GM21381 (cell line): Measurements from ENCODE around the gene RBPMS2.

ENCODE experiments used
- ATAC-seq: cut with Tn5 transposase; IDR thresholded peaks from one replicate; pipeline ENCODE4 v1.9.1; 2021; ENCODE audit warnings: mild to moderate bottlenecking, moderate library complexity; ENCODE audit not compliant: unreplicated experiment

The RBPMS2 gene

DNA sequence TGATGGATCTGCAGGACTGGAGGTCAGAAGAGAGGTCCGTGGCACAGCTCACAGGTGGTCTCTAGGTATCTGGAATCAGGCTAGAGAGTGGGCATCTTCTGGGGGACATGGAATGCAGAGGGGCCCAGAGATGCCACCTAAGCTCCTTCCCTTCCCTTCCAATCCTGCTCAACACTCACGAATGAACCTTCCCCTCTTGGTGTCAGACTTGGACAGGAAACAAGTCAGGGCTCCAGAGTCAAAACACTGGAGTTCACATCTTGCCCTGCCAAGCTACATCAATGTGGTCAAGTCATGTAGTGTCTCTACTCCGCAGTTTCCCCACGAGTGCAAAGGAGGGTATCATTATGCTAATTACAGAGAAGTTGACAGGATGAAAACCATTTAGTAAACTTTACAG, 16.0 kb upstream of the RBPMS2 start:
- no peak for ATAC-seq

DNA sequence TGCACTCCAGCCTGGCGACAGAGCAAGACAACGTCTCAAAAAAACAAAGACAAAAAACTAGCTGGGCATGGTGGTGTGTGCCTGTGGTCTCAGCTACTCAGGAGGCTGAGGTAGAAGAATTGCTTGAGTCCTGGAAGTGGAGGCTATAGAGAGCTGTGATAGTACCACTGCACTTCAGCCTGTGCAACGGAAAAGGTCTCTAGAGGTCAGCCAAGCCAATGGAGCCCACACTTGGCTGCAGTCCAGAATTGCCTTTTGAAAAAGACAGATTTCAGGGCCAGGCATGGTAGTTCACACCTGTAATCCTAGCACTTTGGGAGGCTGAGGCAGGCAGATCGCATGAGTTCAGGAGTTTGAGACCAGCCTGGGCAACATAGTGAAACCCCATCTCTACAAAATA, 8.4 kb upstream of the RBPMS2 start:
- no peak for ATAC-seq

GRCh38 chr15:64782751-64783150, 7.4 kb upstream of the RBPMS2 start:
- ATAC-seq: no peak

DNA sequence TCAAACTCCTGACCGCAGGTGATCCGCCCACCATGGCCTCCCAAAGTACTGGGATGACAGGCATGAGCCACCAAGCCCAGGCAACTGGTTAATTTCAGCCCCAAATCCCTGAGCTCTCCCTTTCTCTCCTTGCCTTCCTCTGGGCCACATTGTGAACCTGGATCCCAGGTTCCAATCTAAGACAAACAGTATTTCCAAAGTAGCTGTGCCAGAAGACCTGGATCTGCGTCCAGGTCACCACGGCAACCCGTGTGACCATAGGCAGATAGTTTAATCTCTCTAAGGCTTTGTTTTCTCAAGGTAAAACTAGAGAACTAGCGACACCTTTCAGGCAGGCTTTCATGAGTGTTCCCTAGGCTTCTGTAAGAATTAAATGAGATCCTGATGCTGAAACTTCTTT, 5.9 kb upstream of the RBPMS2 start:
- no peak for ATAC-seq

DNA sequence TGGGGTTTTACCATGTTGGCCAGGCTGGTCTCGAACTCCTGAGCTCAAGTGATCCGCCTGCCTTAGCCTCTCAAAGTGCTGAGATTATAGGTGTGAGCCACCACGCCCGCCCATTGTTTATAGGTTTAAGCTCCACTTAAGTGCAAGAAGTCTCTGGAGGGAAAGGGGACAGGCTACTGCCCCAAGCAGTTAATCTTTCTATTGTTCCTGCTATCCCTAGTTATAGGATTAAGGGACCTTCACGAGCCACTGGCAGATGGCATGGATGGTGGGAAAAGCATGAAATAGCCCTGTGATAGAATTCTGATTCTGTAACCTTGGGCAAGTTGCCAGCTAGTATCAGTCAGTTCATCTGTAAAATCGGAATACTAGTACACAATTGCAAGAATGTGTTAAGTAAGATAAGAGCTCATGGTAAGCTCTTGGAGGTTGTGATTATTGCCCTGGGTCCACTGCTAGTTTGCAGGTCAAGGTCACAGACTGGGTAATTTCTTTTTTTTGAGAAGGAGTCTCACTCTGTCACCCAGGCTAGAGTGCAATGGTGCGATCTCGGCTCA, 5.3 kb upstream of the RBPMS2 start:
- no peak for ATAC-seq

DNA sequence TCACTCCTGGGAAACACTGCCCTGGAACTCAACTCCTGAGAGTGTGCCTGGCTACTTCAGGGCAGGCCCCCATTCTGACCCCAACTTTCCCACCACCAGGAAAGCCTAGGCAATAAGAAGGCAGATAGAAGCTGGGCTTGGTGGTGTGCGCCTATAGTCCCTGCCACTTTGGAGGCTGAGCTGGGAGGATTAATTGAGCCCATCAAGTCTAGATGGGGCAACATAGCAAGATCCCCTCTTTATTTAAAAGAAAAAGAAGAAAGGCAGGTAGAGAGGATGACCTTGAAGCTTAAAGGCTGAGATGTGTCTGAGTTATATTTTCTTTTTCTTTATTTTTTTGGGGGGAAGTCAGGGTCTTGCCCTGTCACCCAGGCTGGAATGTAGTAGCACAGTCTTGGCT, 4.2 kb upstream of the RBPMS2 start:
- no peak for ATAC-seq

DNA sequence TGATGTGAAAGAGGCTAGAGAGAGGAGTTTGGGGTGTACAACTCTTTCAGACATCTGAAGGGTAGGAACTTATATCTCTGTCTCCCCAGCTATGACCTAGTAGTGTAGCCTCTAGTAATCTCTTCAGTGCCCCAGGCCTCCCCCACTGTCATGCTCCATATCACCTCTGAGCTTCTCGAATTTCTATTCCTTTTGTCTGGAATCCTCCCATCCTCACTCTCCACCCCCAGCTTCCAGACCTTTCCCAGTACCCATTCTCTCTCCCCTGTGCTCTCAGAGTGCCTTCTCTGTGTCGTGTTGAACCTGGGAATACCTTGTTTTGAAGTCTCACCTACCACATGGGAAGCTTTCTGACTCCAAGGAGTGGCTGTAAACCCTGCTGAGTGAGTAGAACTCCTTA, 3.6 kb upstream of the RBPMS2 start:
- ATAC-seq: no peak

DNA sequence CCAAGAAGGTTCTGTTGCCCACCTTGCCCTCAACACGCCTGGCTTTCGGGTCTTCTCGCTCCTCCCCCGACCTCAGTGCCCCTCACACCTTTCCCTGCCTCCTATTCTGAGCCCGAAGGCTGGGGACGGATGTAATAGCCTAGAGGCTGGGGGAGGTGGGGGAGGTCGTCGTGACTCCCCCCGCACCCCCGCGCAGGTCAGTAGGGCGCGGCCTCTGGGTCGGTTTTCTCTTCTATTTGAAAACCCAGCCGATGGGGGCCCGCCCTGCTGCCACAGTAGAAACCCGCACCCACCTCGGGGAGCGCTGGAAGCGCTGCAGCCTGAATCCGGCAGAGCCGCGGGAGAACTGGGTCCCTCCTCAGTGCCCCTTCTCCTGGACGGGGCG, 1.0 kb upstream of the RBPMS2 start:
- ATAC-seq: no peak

DNA sequence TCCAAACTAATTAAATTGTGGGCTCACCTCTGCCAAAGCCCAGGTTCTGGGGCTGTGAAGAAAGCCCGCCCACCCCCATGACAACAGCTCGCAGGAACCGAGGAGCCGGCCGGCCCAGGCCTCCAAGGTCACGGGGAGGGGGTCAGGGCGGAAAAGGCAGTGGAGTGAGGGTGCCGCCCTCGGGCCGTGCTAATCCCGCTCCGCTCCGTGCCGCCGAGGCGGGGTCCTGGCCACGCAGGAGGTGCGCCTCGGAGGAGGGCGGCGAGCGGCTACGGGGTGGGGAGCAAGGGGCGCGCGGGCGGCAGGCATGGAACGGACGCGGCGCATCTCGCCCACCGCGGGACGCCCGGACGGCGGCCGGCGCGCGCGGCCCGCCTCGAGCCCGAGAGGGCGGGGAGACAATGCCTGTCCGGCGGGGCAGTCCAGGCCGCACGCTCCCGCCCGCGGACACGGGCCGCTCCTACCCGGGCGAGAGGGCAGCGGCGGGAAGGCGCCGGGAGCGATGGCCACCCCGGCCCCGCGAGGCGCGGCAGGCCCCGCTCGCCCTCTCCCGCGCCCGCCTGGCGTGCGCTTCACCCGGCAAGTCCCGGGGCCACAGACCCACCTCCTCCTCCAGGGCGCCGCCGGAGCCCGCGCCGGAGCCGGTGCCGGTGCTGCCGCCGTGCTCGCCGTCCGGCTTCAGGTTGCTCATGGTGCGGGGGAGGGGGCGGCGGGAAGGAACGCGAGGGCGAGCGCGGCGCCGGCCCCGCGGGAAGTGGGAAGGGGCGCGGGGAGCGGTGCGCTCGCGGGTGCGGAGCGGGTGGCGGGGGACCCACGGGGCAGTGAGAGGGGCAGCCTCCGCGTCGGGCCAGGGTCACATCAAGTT, 528 bp downstream of the RBPMS2 start:
- ATAC-seq: no peak

- no peak for ATAC-seq
Measured at GRCh38 chr15:64774037-64774628, 1.3 kb downstream of the RBPMS2 start.

- ATAC-seq: no peak
Measured at GRCh38 chr15:64773606-64774005, 1.8 kb downstream of the RBPMS2 start.

GRCh38 chr15:64772964-64773363, 2.4 kb downstream of the RBPMS2 start:
- no peak for ATAC-seq

GRCh38 chr15:64772488-64772887, 2.9 kb downstream of the RBPMS2 start:
- ATAC-seq: no peak

- no peak for ATAC-seq
Measured at GRCh38 chr15:64770626-64771025, 4.8 kb downstream of the RBPMS2 start.

GRCh38 chr15:64767203-64767602, 8.2 kb downstream of the RBPMS2 start:
- no peak for ATAC-seq

DNA sequence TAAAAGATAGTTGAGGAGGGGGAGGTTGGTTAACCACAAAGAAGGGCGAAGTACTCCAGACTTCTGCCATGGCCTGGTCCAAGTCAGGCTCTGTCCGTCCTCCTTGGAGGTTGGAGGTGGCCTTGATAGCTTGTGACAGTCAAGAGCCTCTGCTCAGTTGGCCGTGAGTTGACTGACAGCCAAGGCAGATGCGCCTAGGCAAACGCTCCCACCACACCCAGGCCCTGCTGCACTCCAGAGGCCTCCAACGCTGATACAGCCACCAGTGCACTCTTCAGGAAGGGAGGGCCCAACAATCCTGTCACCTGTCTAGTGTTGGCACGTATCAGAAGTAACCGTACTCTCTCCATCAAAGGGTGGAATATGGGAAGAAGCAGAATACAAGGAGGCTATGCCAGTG, 9.3 kb downstream of the RBPMS2 start:
- no peak for ATAC-seq

GRCh38 chr15:64763874-64764273, 11.5 kb downstream of the RBPMS2 start:
- no peak for ATAC-seq

GRCh38 chr15:64763462-64763861, 11.9 kb downstream of the RBPMS2 start:
- ATAC-seq: no peak

GRCh38 chr15:64763021-64763420, 12.4 kb downstream of the RBPMS2 start:
- no peak for ATAC-seq

DNA sequence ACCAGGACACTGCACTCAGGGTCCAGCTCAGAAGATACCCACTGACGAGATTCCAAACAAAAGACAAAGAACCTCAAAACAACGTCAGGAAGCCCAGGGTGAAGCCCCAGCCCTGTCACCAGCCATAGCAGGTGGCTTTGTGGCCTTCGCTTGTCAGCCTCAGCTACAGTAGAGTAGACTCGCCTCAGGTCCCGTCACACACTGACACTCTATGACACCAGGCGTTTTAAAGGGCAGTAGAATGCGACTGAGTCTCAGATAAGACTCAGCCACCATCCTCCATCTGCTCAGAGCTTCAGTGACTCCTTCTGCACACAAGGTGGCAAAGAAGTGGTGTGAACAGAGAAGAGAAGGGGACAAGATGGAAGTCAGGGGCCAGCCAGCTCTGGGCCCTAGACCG, 12.8 kb downstream of the RBPMS2 start:
- no peak for ATAC-seq

- ATAC-seq: no peak
Measured at GRCh38 chr15:64761156-64761555, 14.2 kb downstream of the RBPMS2 start.

DNA sequence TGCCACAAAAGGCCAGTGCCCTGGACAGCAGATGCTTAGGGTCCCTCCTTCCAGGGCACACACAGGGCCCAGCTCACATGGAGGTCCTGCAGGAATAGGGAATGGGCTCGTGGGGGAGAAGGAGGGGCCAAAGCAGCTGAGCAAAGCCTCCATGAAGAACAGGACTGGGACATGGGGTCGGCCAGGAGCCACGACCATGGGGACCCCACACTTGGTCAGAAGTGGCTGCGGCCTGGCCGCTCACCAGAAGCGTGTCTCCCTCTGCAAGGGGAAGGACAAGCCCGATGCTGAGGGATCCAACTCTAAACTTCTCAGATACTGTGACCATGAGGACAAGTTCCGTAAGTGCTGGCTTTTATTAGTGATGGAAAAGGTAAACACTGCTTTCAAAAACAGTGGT, 15.3 kb downstream of the RBPMS2 start:
- no peak for ATAC-seq
